HG03439 (cell line): Measurements from ENCODE around the gene LIG4.

Source experiments
- ATAC-seq: cut with Tn5 transposase; IDR thresholded peaks from one replicate; pipeline ENCODE4 v1.9.1; 2021; ENCODE audit warnings: mild to moderate bottlenecking, moderate library complexity; ENCODE audit not compliant: unreplicated experiment

The LIG4 gene

GRCh38 chr13:108195146-108195545 lies 20.2 kb downstream of the LIG4 start:
- ATAC-seq, result no peak

GRCh38 chr13:108194435-108194936 lies 20.9 kb downstream of the LIG4 start:
- no peak for ATAC-seq

GRCh38 chr13:108193806-108194205 lies 21.5 kb downstream of the LIG4 start:
- ATAC-seq, result no peak

- ATAC-seq, result no peak
Measured at GRCh38 chr13:108190897-108191296, 24.4 kb downstream of the LIG4 start.

- no peak for ATAC-seq
Measured at GRCh38 chr13:108188260-108188659, 27.1 kb downstream of the LIG4 start.

- ATAC-seq, result no peak
Measured at GRCh38 chr13:108185223-108185622, 30.1 kb downstream of the LIG4 start.

- ATAC-seq, result no peak
Measured at GRCh38 chr13:108182652-108183051, 32.7 kb downstream of the LIG4 start.

- no peak for ATAC-seq
Measured at GRCh38 chr13:108178078-108178477, 37.3 kb downstream of the LIG4 start.

GRCh38 chr13:108176685-108177274 lies 38.6 kb downstream of the LIG4 start:
- ATAC-seq, result no peak

- no peak for ATAC-seq
Measured at GRCh38 chr13:108168929-108169328, 46.4 kb downstream of the LIG4 start.

GRCh38 chr13:108166078-108166477 lies 49.3 kb downstream of the LIG4 start:
- no peak for ATAC-seq

GRCh38 chr13:108158746-108159145 lies 56.6 kb downstream of the LIG4 start:
- no peak for ATAC-seq
